Anterior cingulate cortex (tissue), 58 donors: ENCODE results near the gene TMEM176B.
A peak's percentile ranks its signal among the peaks of the same experiment; 100 is the strongest.
"Not testable (repeated sequence)": the region's sequence is repeated elsewhere in the genome, so short reads cannot be mapped to it uniquely, and the experiment has no call there.

Experiments used
- DNase-seq, 58 donors: peaks; one replicate each; lab custom pipeline; 2025; lab: John Stamatoyannopoulos, UW

The TMEM176B gene

GRCh38 chr7:150823484-150824126 is 23.4 kb upstream of the TMEM176B start:
- no peak for DNase-seq

GRCh38 chr7:150823043-150823442 is 22.9 kb upstream of the TMEM176B start:
- DNase-seq: no peak

DNA sequence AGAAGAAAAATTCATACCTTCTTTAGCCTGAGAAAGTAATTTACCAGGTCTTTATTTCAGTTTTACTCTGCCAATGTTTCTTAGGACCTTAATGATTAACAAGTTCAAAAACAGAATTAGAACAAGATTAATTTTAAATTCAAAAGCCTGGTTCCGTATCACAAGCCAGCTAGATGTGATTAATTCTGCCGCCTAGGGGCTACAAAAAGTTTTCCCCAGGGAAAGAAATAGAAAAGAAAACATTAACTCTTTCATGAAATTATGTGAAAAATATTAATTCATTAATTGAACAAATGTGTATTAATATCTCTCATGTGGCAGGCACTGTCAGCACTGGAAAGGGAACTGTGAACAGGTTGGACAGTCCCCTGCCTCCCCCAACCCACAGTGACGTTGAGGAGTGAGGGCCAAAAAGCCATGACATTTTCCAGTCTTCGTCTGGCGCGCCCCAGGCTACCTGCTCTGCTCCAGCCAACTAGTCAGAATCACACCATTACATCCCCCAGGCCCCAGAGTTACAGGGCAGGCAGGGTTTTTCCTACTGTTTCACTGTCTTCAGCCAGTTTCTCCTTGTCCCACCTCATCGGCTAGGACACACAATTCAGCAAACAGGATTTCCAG is 20.5 kb upstream of the TMEM176B start:
- DNase-seq: no peak

GRCh38 chr7:150820148-150820547 is 20.0 kb upstream of the TMEM176B start:
- no peak for DNase-seq

- DNase-seq: no peak
These were observed 18.8 kb upstream of the TMEM176B start for GRCh38 chr7:150818971-150819370.

DNA sequence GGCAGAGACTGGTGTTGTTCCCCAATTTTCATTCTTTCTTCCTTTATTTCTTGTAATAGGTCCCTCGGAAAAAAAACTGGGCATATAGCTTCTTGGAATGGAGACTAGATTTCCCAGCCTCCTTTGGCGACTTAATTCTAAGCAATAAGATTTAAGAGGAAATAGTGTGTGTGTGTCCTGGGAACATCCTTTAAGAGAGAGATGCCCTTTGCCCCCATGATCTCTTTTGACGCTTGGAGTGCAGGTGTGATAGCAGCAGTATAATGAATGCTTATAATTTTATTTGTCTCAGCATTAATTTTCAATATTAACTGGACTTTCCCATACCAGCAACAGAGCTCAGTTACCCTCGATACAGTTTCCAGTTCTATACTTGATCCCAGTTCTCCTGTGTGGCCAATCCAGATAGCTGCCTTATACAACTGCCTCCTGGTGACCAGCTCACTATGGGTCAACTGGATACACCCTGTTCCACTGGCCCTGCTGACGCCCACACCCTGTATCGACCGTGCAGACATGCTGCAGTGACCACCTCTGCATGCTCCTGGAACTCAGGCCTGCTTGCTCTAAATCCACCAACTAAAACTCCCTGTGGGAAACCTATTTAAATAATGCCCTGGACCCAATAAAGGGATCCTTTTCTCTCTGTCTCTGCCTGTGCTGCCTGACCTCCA is 14.3 kb upstream of the TMEM176B start:
- DNase-seq: no peak

GRCh38 chr7:150807616-150808438 is 7.7 kb upstream of the TMEM176B start:
- DNase-seq: not testable (repeated sequence)

- DNase-seq: no peak
These were observed 6.7 kb upstream of the TMEM176B start for GRCh38 chr7:150806863-150807262.

DNA sequence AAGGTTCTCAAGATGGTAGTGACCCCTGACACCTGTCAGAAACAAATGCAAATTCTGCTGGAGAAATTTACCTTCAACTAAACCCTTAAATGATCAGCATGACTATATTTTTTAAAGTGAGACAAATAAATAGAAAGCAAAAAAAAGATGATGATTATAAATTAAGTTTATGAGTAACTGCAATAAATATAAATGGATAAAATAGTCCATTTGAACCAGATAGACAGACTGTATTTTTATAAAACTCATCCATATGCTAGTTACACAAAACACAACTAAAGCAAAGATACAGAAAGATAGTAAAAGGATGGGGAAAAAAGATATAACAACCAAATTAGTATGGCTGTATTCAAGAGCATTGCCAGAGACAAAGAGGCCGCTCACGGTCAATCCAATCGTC is 6.3 kb upstream of the TMEM176B start:
- no peak for DNase-seq

- DNase-seq: no peak
These were observed 5.7 kb upstream of the TMEM176B start for GRCh38 chr7:150805864-150806263.

GRCh38 chr7:150804802-150805201 is 4.6 kb upstream of the TMEM176B start:
- no peak for DNase-seq

- DNase-seq: no peak
These were observed 3.1 kb upstream of the TMEM176B start for GRCh38 chr7:150803161-150803860.

DNA sequence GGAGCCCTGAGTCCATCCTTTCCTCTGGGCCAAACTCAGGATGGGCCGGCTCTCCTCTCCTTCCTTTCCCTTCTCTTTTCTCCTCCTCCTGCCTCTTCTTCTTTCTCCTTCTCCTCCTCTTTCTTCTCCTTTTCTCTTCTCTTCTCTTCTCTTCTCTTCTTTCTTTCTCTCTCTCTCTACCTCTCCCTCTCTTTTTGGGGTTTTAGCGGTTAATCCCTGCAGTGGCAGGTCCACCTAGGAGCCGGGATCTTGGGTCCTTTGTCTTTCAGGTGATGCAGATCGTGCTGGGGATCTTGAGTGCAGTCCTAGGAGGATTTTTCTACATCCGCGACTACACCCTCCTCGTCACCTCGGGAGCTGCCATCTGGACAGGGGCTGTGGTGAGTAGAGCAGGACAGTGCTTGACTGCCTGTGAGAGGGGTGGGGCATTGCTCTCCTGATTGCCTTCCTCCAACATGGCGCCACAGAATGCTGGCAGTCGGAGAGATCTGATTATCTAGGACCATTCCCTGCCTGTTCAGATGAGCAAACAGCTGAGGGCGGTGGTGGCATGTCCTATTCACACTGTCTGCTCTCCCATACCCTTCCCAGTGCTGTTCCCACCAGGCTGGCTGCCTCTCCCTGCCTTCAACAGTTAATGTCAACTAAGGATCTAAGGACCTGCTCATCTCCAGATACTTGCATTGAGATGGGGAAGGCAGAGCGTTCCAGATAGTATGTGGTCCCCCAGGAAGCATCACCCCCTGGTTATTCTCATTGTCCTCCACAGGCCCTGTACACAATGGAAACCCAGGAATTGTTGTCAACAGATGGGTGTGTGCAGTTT is 2.0 kb upstream of the TMEM176B start:
- no peak for DNase-seq

GRCh38 chr7:150801242-150801945 is 1.2 kb upstream of the TMEM176B start:
- DNase-seq: no peak

- DNase-seq: peak in 9 of 58 donors; percentile 7 to 70 (median 40)
These were observed 547 bp upstream of the TMEM176B start, which contains the start of gene TMEM176A for GRCh38 chr7:150800581-150801241. Gene TMEM176A (plus strand): TSS chr7:150800769. CDS start chr7:150801551, 782 bp downstream.

- no peak for DNase-seq
These were observed 1.0 kb downstream of the TMEM176B start for GRCh38 chr7:150799156-150799555.

- no peak for DNase-seq
These were observed 2.5 kb downstream of the TMEM176B start for GRCh38 chr7:150797661-150798060.

DNA sequence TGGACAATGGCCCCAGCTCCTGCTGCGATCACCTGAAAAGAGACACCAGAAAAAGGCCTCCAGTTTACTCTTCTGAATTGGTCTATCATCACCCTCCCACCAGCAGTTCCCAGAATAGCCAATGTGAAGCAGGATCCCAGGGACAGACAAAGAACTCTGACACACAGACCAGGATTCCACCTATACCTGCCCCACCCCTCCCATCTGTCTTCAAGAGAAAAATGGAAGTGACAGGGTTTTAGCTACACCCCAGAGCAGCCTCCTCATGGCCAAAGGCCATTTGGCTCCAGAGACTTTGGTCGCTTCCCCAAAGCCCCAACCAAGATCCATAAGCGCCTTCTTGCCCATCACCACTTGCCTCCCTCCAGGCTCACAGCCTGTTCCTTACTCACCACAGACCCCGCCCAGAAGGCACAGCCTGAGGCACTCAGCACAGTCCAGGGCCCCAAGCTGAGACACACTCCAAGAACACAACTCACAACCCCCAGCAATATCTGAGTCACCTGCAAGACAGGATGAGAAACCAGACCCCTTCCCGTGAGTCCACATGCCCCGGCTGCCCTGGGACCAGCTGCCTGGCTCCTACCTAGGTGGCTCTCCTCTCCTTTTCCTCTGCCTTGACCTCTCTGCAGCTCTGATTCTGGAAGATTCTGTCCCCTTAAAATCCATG is 6.5 kb downstream of the TMEM176B start:
- DNase-seq: no peak
